Stimulated activated CD4-positive, alpha-beta T cell treated with anti-CD3 and anti-CD28 coated beads, Interleukin-12 subunit alpha, Interleukin-12 subunit beta, amount 100 ng/mL, for 24 hours (primary cell): ENCODE measurements around the gene SEMA3F.
"Not testable (repeated sequence)": the region's sequence is repeated elsewhere in the genome, so short reads cannot be mapped to it uniquely, and the experiment has no call there.

ENCODE experiments used
- DNase-seq, 2 experiments: peaks; one replicate each; pipeline ENCODE4 v3.0.0-alpha.2; 2020; ENCODE audit warnings: low read depth in 2 of 2

Gene SEMA3F

GRCh38 chr3:50211368-50211717 is 56.2 kb downstream of the SEMA3F start:
- DNase-seq, result not testable (repeated sequence)

DNA sequence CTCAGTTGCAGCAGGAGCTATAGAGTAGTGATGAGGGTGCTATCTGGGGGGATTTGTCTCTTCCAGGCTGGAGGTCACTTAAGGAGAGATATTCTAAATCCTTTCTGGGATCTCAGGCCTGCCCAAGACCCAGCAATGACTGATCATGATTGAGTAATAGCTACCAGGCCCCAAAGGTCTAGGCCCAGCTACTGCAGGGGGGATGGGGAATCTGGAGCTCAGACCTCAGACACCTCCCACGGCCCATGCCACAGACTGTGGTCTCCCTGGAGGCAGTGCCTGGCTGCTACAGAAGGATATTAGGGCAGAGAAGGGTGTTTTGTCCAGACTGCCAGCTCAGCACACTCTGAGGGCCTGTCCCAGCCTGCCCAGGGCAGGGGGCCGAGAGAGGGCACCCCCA is 56.8 kb downstream of the SEMA3F start:
- no peak for DNase-seq

DNA sequence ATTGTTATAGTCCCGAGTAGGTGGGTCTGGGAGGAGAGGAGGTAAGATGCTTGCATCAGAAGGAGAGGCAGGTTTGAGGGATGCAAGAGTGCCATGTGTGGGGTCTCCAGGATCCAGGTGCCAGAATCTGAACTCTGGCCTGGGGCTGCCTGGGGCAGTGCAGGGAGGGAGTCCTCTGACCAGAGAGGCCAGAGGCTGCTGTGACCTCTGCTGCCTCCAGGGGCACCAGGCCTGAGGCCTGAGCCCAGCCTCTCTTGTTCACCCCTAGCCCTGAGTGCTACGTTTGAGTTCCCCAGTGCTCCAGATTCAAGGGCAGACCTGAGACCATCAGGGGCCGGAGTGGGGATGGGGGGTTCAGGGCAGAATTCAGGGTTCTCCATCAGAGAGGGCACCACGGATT is 57.4 kb downstream of the SEMA3F start:
- no peak for DNase-seq

DNA sequence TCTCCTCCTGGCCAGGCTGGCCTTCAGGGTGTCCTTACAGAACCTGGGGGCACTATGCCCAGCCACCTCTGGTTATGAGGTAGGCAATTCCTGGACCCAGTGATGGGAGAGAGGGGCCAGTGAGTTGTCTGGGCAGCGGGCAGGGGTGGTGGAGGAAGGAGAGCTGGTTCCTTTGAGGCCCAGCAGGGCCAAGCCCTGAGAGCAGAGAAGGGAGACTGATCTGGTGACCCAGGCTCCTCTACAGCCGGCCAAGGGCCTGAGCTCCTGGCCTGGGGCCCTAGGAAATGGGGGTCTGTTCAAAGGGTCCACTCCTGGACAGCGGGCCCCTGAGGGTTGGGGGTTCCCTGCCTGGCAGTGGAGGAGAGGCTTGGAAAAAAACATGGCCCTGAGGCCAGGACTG is 57.8 kb downstream of the SEMA3F start:
- DNase-seq, result no peak

DNA sequence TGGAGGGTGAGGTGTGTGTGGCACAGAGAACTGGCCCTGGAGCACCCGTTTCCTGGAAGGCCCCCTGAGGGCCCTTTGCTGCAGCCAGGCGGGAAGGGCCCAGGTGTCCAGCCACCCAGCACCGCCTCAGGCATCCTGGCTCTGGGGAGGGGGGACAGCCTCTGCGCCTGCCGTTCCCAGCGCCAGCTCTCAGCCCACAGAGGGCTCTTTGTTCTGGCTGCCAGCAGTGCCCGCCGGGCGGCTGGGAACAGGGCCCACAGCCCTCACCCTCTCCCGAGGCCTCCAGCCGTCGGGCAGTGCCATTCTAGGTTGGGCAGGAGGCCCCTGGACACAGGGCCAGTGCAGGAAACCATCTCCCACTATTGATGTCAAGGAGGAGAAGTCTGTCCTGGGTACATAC is 58.2 kb downstream of the SEMA3F start:
- no peak for DNase-seq

DNA sequence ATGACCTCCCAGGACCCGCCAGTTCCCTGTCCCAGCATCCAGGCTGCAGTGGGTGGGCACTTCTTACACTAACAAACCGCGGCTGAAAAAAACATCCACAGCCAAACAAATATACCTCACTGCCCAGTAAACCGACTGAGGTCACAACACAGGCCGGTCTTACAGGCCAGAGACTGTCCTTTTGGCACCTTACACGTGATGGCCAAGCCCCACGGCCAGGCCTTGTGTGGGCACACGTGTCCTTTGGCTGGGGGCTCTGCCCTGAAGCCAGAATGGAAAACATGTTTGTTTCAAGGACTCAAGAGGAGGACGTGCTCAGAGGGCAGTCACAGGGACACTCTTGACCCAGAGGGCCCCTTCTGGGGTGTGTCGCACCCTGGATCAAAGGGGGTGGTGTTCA is 59.7 kb downstream of the SEMA3F start:
- DNase-seq, result no peak

GRCh38 chr3:50215529-50215928 is 60.4 kb downstream of the SEMA3F start:
- DNase-seq, result no peak

GRCh38 chr3:50217681-50218080 is 62.6 kb downstream of the SEMA3F start:
- no peak for DNase-seq

GRCh38 chr3:50218448-50218847 is 63.3 kb downstream of the SEMA3F start:
- no peak for DNase-seq

GRCh38 chr3:50219285-50219684 is 64.2 kb downstream of the SEMA3F start:
- no peak for DNase-seq

- DNase-seq, result no peak
These were observed 65.0 kb downstream of the SEMA3F start for GRCh38 chr3:50220109-50220508.

GRCh38 chr3:50221051-50221410 is 65.9 kb downstream of the SEMA3F start:
- no peak for DNase-seq

DNA sequence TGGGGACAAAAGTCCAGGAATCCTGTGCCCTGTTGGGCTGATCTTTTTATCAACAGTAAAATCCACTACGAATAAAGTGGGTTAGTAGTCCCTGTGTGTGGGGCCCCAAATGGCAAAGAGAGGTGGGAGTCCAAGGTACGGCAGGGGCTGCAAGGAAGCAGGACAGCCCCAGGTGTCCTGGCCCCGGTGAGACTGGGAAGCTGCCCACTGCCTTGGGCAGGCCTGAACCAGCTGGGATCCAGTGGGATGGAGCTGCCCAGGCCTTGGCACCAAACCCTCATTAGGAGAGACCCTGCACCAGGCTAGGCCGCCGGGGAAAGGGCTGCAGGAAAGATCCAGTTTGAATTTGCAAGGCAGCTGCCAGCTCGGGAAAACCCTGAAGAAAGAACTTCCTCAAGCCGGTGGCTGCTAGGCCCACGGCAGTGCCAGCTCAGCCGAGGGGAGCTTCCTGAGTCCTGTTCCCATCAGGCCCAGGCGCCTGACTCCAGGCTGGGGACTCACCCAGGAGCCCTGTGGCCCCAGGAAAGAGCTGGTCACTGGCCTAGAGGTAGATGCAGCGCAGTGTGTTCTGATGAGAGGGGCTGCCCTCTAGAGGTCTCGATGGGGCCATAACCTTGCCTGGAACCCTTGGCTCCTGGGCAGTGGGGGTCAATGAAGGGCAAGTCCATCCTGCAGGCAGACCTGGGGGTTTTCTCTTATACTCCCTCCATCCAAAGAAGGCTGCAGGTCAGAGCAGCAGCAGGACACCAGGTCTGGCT is 66.5 kb downstream of the SEMA3F start:
- DNase-seq, result no peak

DNA sequence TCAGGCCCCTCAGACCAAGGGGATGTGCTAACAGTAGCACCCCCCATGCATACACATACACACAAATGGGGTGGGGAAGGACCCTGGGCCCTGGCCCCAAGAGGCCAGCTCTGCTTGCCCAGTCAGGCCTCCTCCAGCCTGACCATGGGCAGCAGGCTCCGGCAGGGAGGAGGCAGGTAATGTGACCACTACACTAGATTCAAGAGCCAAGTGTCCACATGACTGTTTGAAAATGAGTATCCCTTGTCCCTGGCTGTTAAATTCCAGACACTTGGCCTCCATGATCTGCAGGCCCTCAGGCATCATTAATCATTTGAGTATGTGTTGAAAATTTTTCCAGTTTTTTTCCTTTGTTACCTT is 67.0 kb downstream of the SEMA3F start:
- no peak for DNase-seq

- DNase-seq, result no peak
These were observed 69.5 kb downstream of the SEMA3F start for GRCh38 chr3:50224639-50225038.

- DNase-seq, result no peak
These were observed 71.8 kb downstream of the SEMA3F start for GRCh38 chr3:50226888-50227389.

- peak; percentile 78 to 87 for DNase-seq
These were observed 72.5 kb downstream of the SEMA3F start for GRCh38 chr3:50227390-50228183.

- DNase-seq, result not testable (repeated sequence)
These were observed 73.2 kb downstream of the SEMA3F start for GRCh38 chr3:50228184-50228763.

DNA sequence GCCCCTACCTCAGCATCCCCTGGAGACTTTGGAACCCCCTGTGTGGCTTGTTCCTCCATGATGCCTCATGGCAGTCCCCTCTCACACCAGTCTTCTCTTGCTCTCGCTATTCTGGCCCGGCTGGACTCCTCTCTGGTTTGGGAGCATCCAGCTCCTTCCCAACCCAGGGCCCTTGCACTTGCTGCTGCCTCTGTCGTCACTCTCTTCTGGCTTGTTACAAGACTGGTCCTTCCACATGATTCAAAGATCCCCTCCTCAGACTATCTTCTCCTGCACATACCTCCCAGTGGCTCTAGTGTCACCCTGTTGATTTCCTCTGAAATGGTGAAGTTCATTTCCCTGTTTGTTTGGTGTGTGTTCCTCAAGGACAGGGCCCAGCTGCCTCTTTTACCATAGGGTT is 74.4 kb downstream of the SEMA3F start:
- no peak for DNase-seq

DNA sequence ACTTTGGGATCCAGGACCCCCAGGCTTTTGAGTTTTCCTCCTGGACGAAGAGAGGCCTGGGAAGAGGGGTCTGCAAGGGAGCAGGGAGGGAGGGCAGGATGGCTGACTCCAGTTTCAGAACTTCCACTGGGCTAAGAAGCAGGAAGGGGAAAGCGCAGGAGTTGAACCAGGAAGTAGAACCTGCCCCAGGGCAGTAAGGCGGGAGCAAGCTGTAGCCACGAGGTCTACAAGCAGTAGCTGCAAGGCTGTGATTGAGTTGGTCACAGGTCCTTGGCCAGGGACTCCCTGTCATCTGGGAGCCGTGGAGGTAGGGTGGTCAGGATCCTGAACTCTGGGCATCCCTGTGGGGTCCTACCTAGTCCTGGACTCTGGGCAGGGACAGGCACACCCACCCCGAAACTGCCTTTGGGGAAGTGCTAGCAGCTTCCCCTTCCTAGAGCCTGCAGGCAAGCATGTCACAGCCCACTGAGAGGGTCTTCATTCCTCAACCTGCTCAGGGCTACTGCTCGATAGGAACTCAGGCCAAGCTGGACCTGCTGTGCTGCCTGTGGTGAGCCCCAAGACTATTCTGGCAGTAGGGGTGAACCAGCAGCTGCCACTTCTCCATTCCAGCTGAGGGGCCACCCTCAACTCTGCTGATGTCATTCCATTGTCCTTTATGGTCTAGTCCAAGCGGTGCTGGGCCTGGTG is 75.1 kb downstream of the SEMA3F start:
- DNase-seq, result no peak

DNA sequence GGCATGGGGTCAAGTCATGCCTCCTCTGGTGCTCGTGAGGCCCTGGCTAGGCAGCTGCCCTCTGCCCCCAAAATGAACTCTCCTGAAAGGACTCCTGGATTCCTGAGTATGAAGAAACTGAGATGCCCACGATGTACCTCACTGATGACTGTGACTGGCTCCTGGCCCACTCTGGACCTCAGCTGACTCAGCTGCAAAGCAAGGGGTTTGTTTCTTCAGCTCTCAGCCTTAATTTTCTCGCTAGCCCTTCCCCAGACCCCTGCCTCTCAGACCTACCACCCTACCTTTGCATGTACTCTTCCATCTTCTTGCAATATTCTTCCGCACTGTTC is 75.6 kb downstream of the SEMA3F start:
- DNase-seq, result no peak

DNA sequence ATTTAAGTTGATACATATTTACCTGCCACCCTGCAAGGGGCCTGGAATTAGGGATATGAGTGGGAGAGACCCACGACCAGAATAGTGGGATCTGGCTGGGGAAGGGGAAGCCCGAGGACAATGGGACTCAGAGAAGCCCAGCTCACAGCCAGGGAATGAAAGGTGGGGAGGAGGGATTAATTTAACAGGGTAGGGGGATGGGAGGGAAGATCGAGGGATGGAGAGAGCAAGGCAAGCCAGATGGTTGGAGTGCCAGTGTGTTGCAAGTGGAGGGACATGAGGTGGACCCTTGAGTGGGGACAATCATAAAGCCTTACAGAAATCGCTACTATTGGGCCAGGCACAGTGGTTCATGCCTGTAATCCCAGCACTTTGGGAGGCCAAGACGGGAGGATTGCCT is 76.5 kb downstream of the SEMA3F start:
- no peak for DNase-seq

DNA sequence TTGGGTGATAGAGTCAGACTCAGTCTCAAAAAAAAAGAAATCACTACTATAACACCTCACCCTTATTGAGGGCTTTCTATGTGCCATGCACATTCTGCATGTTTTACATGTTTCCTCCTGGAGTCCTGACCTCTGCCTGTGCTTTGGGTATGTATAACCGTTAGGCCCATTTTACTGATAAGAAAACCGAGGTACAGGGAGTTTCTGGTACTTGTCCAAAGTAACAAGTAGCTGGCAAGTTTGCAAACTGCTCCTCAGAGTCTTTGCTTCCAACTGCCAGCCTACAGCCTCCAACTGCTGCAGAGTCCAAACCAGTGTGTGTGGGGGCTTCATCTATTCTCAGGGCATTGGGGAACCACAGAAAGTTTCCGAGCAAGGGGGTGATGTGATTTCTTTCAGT is 77.2 kb downstream of the SEMA3F start:
- no peak for DNase-seq
